H1 (cell line): ENCODE data around the gene NADK2. TPM values are rescaled to one million over a fixed set of nuclear protein-coding genes. Genes with fewer than 3 reads are reported as not detected.

Experiments used
- CBX5 ChIP-seq: fragments of 300-800, 300-1000 bp; sonication (generic); IDR thresholded peaks from 2 replicates; pipeline ENCODE4 v1.7.1; 2016; ENCODE audit warnings: antibody characterized with exemption, low read length, low read depth
- CREB1 ChIP-seq: IDR thresholded peaks from 2 replicates; pipeline ENCODE4 v1.6.1; 2012; ENCODE audit warnings: inconsistent platforms
- MAX ChIP-seq: IDR thresholded peaks from 2 replicates; pipeline ENCODE4 v1.6.1; 2012; ENCODE audit warnings: inconsistent platforms
- PHF8 ChIP-seq: fragments of 200-600 bp; sonication (generic); conservative IDR thresholded peaks from 2 replicates; pipeline ENCODE4 v1.7.1; 2012; ENCODE audit warnings: low read depth, mild to moderate bottlenecking, inconsistent platforms, low read length, moderate library complexity
- POLR2AphosphoS5 ChIP-seq: IDR thresholded peaks from 2 replicates; pipeline ENCODE4 v1.6.1; 2011; ENCODE audit warnings: low read depth, low read length
- SP2 ChIP-seq: IDR thresholded peaks from 2 replicates; pipeline ENCODE4 v1.6.1; 2012; ENCODE audit warnings: mild to moderate bottlenecking, low read length, inconsistent platforms
- TCF12 ChIP-seq: IDR thresholded peaks from 2 replicates; pipeline ENCODE4 v1.6.1; 2011; ENCODE audit warnings: low read depth, mild to moderate bottlenecking, low read length
- polyA plus RNA-seq, 7 experiments: library from polyadenylated mRNA; depleted of rRNA in 3 of 7; stranded (reverse) in 5 of 7; unstranded in 2 of 7; fragments of >200 nt in 5 of 7; fragments of 200-250 nt in 2 of 7; gene quantifications; 1 replicate in 5 of 7; 2 replicates in 1 of 7; 4 replicates in 1 of 7; pipeline versions ENCODE4 v1.2.1 to v1.2.3, GENCODE V29; 2011 to 2013; ENCODE audit warnings: missing spikeins in 2 of 7, mixed read lengths in 2 of 7
- total RNA-seq: library from RNA; stranded (reverse); fragmentation: NEBNext Ultra II Directional; extraction: Animal tissue kit (Norgen Biotek cat#: 25700); gene quantifications from 2 replicates; pipeline ENCODE4 v1.2.1, GENCODE V29; 2021

The NADK2 gene
- total and polyA plus RNA-seq, 2 of the 8 experiments (the other 6 are each of a cell fraction or from before 2014, with no cell fraction given): 3.4 to 16.1 TPM

GRCh38 chr5:36173426-36173825 is 68.3 kb downstream of the NADK2 start (continued):
- no peak for TF ChIP-seq CREB1
- no peak for TF ChIP-seq CBX5
- TF ChIP-seq POLR2AphosphoS5: no peak
- TF ChIP-seq PHF8: no peak
- TF ChIP-seq MAX: no peak
- no peak for TF ChIP-seq SP2
- TF ChIP-seq TCF12: no peak
- TF ChIP-seq, all 59 proteins: peak for 0
